SHP77 treated with DMSO at 0.1 percent for 48 hours (cell line): ENCODE data around the gene CDKN3.
"Not testable (repeated sequence)": the region's sequence is repeated elsewhere in the genome, so short reads cannot be mapped to it uniquely, and the experiment has no call there.

Experiments used
- DNase-seq: peaks from one replicate; lab custom pipeline; 2025; lab: John Stamatoyannopoulos, UW

Gene CDKN3

DNA sequence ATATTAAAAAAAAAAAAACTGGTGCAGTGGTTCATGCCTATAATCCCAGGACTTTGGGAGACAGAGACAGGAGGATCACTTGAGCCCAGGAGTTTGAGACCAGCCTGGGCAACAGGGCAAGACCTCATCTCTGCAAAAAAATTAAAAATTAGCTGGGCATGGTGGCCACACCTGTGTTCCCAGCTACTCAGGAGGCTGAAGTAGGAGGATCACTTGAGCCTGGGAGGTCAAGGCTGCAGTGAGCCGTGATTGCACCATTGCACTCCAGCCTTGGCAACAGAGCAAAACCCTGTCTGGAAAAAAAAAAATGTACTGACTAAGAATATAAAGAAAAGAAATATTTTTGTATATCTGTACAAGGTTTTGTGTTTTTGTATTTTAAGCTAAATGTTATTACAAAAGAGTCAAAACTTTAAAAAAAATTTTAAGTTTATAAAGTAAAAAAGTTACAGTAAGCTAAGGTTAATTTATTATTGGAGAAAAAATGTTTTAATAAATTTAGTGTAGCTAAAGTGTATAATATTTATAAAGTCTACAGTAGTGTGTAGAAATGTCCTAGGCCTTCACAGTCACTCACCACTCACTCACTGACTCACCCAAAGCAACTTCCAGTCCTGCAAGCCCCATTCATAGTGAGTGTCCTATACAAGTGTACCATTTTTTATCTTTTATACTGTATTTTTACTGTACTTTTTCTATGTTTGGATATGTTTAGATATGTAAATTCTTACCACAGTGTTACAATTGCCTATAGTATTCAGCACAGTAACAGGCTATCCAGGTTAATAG, 60.2 kb downstream of the CDKN3 start:
- DNase-seq = not testable (repeated sequence)

GRCh38 chr14:54457609-54457996, 60.8 kb downstream of the CDKN3 start:
- DNase-seq = no peak

- DNase-seq = not testable (repeated sequence)
Measured at GRCh38 chr14:54458536-54458935, 61.7 kb downstream of the CDKN3 start.

- DNase-seq = no peak
Measured at GRCh38 chr14:54459106-54459505, 62.3 kb downstream of the CDKN3 start.

GRCh38 chr14:54462048-54462447, 65.2 kb downstream of the CDKN3 start:
- no peak for DNase-seq

DNA sequence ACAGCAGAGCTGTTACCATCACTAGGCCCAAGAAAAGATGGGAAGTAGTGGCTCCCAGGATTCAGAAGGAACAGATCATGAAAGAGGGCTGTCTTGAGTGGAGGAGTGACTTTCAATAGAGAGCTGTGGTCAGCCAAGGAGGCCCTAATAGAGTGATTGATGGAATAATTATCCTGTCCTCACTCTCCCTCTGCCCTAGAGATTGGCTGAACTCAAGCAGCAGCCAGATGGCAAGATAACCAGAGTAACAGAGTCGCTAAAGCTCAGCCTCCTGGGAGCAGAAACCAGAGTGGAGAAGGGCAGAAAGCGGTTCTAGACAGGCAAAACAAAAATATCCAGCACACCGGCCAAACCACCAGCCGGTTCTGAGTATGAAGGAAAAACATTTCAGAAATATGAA, 68.8 kb downstream of the CDKN3 start:
- DNase-seq = no peak

DNA sequence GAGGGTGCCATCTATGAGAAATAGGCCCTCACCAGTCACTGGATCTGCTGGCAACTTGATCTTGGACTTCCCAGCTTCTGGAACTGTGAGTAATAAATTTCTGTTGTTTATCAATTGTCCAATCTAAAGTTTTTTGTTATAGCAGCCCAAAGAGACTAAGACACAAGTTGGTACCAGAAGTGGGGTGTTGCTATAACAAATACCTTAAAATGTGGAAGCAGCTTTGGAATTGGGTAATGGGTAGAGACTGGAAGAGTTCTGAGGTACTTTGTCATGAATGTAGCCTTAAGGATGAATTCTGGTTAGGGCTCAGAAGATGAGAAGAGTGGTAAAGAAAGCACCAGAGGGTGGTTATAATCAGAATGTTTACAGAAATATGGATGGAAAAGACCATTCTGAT, 70.5 kb downstream of the CDKN3 start:
- no peak for DNase-seq
